Fibroblast of skin of right quadriceps (primary cell): ENCODE results near the gene MCTP1.

Experiments
- DNase-seq: peaks from one replicate; pipeline ENCODE4 v3.0.0-alpha.2; 2013

MCTP1 gene

DNA sequence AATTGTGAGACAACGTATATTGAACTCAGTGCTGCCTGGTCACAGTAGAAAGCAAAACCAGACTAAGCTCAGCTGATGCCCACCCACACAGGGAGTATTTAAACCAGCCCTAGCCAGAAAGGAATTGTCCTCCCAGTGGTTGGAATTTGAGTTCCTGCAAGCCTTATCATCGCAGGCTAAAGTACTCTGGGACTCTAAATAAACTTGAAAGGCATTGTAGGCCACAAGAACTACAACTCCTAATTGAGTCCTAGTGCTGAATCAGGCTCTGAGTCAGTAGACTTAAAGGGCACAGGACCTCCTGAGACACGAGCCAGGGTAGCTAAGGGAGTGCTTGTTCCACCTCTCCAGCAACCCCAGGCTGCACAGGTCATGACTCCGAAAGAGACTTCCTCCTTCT is 171.4 kb downstream of the MCTP1 start:
- DNase-seq = peak; percentile 43

DNA sequence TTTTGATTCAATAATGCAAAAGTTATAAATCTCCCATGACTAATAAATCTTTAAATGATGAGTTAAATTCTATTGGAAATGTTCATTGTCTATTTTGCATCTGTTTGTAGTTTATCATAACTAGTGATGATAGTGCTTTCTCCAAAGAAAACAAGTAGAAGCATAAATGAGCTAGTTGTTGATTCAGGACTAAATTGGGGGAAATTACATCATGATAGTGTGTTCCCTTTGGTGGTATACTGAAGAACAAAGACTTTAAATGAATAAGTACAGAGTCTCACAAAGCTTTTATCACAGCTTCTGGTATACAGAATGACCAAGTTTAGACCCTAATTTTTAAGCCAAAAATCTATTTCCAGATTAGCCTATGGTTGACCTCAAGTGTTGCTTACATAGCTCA is 173.8 kb downstream of the MCTP1 start:
- no peak for DNase-seq

DNA sequence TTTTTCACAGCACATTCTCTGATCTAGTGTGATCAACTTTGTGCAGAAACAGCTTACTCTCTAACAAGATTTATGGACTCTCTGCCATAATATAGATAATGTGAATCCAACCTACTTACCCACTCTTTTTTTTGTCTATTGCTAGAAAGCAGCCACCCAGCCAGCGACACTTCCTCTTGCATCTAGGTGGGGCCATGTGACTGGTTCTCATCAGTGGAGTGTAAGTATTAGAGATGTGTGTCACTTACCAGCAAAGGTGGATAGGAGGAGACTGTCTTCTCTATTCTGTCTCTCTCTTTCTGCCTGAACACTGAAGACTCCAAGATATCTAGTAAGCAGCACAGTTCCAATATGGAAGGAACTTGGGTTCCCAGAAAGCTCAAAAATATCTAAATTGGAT is 174.8 kb downstream of the MCTP1 start:
- DNase-seq = no peak

DNA sequence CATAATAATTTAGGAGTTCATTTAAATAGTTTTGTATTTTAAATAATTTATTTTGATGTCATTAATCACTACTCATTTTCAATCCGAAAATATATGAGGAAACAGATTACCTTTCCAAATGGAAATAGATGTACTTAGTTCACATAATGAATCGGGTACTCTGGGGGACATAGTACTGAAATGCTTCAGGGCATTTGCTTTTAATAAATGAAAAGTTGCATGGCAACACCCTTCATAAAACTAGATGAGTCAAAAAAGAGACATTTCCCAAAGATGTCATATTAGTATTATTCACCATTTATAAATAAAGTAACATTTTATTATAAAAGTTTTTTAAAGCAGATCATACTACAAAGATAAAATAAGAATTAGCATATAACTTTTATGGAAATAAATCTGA is 177.8 kb downstream of the MCTP1 start:
- DNase-seq = no peak

DNA sequence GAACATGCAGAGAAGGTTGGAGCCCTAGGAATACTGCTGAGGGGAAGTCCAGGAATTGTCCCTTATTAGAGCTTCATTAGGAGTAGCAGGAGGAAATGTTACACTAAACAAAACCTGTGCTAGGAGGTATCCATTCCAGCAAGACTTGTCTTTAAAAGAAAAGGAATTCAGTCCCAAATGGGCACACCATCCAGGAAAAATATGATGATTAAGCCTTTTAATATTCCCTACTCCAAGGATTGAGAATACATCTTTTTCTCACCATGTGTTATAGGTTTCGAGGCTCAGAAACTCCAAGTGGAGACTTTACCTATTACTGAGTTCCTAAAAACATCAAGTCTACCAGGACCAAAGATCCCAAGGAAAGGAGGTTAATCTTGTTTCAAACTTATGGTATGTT is 179.3 kb downstream of the MCTP1 start:
- no peak for DNase-seq

DNA sequence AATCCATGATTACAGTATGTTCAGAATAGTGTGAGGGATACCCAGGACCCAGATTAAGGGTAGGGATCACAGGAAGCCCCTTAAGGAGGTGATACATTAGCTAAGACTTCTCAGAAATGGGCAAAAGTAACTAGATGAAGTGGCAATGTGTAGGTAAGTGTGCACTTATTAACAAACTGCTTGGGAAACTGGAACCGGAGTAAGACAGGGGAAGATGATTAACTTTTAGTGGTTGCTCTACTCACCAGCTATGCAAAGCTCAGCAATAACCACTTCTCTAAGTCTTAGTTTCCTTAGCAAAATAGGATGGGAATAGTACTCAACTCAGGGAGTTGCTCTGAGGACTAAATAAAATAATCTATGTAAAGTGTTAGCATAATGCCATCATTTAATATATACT is 182.2 kb downstream of the MCTP1 start:
- DNase-seq = no peak

DNA sequence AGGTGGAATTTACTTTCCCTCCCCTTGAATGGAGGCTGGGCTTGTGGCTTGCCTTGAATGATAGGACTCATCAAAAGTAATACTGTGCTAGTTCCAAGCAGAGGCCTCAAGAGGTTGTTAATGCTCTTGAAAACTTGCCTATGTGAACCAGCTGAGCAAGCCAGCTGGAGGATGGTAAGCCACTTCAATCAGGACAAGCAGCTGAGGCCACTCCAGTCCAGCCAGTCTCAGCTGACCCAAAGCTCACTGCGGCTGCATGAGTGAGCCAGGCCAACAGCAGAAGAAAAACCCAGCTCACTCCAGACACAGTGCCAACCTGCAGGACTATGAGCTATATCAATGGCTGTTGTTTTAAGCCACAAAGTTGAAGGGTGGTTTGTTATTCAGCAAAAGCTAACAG is 182.8 kb downstream of the MCTP1 start:
- no peak for DNase-seq

DNA sequence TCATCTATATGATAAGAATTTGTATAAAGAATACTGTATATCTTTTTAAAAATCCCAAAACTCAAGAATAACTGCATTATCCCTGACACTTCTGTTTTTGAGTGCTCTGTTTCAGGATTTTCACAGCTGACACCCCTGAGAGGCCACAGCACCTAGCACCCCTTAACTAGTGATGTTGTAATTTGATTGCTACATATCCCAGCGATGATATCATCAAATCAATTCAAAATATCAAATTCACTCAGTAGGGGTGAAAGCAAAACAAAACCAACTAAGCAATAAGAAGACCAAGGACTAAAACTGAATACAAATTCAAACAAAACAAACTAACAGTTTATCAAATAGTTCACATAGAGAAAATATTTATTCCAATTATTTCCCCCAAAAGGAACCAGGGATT is 184.3 kb downstream of the MCTP1 start:
- no peak for DNase-seq

DNA sequence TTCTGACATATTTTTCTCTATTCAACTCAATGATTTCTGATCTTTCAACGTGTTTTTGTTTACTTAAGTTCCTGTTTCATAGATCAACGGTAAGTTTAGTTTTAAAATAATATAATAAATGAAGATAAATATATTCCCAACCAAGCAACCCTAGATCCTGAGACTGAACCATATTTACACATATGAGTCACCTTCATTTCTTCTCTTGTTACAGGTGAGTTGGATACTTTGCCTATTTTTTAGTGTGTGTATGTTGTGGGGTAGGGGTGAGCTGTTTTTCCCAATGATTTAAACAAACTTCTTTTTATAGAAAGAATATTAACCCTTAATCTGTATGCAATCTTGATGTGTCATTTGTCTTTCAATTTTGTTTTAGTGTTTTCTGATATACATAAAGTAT is 186.9 kb downstream of the MCTP1 start:
- DNase-seq = no peak

DNA sequence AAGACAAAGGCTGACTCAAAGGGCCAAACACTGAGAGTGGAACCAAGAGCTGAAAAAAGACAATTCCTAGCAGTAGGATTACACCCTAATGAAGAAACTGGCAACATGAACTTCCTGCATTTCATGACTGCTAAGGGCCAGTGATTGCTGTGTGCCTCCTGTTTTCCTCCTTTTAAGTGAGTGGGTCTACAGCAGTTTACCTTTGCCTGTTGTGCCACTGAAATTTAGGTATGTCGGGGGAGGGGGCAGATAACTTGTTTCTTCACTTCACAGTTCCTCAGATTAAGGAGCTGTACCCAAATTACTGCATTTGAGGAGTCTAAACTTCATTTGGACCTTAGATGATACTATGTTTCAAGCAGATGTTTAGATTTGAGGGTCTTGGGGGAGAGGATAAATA is 191.7 kb downstream of the MCTP1 start:
- no peak for DNase-seq

DNA sequence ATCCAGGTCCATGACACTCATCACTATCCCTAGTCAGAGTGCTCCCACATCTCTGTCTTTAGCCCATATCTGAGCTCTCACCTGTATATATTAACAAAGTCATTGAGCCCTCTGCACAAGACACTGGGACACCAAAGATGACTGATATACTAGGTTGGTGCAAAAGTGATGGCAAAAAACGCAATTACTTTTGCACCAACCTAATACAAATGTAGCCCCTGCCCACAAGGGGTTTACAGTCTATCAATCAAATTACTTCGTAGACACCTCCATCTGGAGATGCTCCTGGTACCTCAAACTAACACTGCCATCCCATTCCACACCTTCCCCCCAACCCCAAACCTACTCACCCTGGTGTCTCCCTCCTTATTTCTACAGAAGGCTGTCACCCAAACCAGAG is 194.1 kb downstream of the MCTP1 start:
- DNase-seq = no peak

DNA sequence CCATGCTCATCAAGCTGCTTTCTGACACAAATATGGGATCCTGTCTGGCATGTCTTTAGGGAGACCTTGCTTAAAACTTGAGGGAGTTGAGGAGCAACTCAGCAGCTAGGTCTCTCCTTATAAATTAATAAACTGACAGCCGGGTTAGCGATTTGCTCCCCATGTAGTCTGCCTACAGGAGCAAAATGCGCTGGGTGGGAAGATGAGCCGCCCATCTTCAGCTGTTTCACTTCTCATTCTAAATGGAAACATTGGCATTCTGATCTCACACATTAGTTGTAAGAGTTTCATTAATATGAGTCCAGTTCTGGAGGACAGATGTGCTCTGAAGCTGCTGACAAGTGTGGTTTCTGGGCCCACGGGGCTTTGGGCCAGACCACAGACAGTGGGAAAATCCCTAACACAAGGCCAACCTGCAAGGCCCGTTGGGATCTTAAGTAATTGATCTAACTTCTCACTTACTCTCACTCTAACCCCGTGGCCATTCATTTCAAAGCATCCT is 197.0 kb downstream of the MCTP1 start:
- DNase-seq = peak; percentile 15

DNA sequence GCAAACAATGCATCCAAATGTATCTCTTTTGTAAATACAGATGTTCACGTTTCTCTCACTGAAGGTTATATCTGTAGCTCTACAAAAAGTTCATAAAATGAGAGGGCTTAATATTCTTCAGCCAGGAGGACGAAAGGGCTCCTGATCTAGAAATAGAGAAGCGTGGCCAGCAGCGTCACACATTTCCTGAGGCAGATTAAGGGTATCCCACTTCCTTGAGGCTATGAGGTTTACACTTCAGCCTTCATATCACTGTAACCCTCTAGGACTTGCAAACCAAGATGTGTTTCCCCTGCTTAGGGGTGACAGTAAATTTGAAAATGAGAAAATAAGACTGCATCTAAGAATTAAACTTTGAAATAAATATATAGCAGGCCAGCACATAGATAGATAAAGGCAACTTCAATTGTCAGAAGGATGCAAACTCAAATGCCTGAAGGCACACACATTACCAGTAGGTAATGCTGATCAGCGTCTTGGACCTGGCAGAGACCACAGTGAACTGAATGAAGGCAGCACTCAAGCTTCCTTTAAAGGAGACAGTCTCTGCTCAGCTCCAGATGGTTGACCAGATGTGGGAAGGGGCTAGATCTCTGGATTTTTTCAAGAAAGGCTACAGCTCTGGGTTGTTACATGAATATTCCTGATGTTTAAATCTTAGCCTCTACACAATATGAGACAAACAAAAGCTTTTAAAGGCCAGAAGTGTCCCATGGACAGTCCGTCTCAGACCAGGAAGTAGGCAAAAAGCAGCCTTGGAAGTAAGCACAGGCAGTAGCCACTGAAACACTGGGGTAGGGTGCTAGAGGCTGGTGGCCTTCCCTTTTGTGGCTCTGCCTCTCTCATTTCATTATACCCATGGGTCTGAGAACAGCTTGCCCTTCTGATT is 197.7 kb downstream of the MCTP1 start:
- no peak for DNase-seq

DNA sequence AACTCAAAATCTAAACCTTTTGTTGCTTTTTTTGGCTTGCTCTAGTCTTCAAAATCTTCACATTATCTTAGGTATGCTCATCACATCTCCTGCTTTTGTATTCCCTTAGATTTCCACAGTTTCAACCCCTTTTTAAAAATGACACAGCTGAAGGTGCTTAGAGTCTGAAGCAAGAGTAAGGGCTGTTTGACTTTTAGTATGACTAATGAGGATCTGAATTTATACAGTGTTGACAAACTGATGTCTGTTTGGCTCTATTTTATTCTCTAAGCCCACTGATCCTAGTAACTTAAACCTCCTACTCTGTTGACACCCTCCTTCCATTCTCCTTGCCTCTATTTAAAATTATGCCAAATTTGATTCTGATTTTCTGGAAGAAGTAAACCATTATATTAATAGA is 200.1 kb downstream of the MCTP1 start:
- DNase-seq = no peak

DNA sequence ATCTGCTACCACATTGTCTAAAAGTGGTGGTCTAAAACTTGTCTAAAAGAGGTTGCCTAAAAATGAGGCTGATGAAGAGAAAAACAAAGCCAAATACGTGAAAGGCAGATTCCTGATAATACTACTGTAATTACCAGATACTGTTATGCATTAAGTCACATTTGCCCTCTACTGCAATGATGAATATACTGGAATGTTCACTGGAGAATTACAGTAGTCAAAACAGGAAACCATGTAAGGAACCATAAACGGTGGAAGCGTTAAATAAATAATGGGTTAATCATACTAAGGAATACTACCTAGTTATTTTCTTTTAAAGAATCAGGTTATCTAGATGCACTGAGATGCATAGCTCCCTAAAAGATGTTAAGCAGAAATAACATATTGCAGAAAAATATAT is 201.3 kb downstream of the MCTP1 start:
- DNase-seq = peak; percentile 2

DNA sequence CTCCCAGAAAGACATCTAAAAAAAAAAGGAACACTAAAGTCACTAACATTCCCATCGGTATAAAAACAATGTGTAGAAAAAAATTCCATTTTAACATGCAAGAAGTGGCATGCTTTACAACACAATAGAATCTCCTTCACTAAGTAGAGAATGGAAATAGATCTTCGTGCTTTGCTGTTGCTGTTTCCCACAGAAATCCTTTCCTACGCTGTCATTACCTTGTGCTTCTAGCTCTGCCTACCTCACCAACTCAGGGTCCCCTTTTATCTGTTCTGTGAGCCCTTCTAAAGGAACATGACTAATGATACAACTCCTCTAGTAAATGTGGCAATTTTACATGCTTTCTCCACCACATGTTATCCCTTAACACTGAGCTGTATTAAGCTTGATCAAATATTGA is 202.9 kb downstream of the MCTP1 start:
- DNase-seq = peak; percentile 46

DNA sequence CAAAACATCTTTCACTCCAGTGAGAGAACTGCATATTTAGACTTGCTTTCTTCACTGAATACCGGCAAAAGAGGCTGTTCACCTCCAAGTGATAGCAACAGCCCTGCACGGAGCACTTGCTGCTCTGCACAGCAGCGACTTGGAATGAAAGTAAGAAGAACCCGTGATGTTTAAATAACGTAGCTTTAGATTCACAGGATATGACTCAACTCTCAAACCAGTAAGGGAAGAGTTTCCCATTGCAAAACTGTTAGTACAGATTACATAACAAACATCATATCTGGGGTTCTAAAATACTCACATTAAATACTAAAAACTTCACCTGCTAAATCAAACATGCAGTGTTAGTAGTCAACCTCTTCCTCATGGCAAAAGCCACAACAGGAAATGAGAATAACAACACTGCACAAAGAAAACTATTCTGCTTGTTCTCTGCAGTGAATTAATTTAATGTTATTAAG is 203.4 kb downstream of the MCTP1 start:
- peak; percentile 77 for DNase-seq

DNA sequence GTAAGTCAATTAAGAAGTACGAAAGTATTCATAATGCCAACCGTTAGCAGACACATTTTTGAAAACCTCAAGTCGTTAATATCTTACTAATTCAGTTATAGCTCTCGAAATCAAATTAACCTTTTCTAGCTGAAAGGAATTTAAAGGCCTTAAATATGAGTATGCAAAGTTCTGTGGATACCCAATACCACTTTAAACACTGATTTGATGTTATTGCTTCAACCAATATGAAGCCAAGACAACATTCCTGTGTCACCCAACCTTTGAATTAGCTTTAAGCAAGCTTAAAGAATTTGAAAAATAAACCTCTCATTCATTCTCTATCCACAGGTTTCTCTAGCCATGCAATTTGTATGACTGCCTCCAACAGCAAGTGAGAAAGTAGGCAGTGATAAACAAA is 204.5 kb downstream of the MCTP1 start:
- no peak for DNase-seq

DNA sequence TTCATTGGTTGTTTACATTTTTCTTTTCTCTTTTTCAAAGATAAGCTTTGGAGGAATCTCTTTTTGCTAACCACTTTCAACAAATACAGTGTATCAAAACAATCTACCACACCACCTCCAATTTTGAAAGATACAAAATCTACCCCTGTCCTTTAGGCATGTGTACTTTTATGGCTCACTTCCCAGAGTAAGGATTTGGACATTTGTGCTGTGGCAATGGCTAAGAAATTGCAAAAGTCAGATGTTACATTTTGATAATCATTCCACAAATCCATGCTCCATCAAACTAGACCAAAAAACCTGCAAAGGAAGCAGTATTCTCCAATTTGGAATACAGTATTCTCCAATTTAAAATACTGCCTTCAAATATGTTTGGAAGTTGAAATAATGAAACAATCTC is 204.9 kb downstream of the MCTP1 start:
- no peak for DNase-seq

DNA sequence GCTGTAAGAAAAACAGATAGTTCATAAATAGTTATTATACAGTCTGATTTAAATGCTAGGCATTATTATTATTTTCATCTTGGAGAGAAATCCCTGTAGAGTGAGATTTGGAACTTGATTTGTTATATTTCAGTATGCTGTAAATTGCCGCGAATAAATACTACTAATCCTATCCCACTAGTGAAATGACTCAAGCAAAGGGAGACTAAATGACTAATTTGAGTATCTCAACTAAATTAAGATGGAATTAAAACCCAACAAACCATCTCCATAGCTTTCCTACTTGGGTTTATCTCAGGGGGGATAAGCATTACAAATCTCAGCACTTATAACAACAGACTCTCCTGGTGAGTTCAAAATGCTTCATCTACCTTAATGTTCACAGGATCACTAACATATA is 206.0 kb downstream of the MCTP1 start:
- DNase-seq = no peak

DNA sequence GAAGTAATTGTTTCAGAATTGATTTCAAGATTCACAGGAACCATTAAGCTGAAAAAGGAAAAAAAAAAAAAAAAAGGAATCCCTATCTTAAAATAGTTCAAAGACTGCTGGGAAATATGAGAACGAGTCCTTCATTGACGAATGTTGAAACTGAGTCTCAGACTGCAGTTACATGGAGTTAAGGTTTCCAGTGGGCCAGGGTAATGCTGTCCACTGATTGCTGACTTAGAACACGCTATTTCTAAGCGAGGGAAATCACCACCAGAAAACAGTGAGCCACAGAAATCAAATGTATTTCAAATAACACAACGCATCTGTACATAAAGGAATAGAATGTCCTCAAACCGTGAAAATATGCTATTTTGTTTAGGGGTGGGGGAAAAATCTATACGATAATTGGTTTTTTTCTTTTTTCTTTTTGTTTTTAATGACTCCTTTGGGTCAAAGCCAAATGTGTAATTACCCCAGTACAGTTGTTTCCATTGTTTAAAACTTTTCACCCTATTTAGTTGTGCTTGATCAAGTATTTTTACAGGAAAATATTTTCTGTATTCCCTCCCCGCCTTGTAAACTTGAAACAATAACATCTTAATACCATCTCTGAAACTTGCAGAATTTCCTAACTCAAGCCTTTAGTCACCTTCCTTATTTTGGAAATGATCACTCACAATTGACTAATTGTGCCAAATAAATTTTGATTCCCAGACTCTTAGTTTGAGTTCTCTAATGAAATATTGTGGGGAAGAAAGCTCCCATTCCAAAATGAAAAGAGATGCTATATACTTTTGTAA is 208.3 kb downstream of the MCTP1 start:
- no peak for DNase-seq

DNA sequence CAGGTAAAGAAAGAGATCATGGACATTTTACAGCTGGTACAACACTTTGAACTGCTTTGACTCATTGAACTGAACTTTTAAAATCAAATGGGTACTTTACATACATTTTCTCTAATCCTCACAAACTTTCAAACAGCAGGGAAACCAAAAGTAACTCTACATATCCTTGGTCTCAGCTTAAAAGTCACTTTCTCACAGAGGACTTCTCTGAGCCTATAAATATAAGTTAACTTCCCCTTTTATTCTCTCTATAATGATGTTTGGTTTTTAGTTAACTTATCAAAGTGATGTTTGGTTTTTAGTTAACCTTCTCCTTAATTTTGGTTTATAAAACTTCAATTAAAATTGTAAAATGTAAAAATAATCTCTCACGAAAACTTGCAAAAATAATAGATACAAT is 209.8 kb downstream of the MCTP1 start:
- DNase-seq = no peak

DNA sequence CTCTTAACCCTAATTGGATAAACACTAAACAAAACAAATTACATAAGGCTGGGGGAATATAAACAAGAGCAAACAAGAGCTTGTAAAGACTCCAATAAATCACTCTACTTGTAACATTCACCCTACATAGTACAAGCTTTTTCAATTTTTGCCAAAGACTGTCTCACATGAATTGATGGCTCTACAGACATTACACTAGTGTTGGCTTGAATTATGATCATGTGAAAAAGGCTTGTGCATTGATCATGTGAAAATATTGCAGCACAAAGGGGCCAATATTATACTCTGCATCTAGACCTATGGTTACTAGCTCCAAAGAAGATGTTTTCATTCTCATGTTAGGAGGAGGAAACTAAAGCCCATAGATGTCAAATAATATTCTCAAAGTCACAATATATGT is 212.6 kb downstream of the MCTP1 start:
- no peak for DNase-seq

DNA sequence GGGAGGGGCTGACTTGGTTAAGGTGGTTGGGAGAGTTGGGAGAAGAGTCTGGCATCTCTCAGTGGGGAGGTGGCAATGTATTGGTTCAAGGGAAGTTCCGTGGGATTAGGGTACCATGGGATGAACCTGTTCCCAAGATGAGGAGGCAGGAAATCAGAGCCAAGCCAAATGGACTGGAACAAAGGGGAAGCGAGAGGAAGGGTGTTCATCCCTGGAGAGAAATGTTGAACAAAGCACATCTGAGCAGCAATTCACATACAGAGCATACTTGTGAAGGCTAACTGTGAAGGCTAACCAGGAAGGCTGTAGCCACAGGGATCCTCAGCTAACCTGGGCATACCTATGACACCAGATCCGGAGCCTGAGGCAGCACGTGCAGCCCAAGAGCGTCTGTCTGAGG is 214.0 kb downstream of the MCTP1 start:
- DNase-seq = no peak
